GM10248 (cell line): Measurements from ENCODE around the gene WDR5.

Experiments
- CTCF ChIA-PET: fragments of 300-600 bp; sonication (Branson Sonifier 250); formaldehyde crosslinking; extraction: SDS; loops from one replicate; lab custom pipeline; 2021; ENCODE audit warnings: antibody characterized with exemption; lab: Yijun Ruan, JAX
- POLR2A ChIA-PET: fragments of 350-650 bp; sonication (Branson Sonifier 250); formaldehyde crosslinking; extraction: SDS; loops from one replicate; lab custom pipeline; 2020; ENCODE audit warnings: antibody characterized with exemption; lab: Yijun Ruan, JAX
- DNase-seq: peaks from one replicate; pipeline ENCODE4 v3.0.0; 2012; ENCODE audit errors: extremely low spot score
- TF ChIP-seq, protein P1 (sequence below): IDR thresholded peaks from 2 replicates; pipeline ENCODE4 v1.5.1; 2012; ENCODE audit warnings: mild to moderate bottlenecking, low read depth; ENCODE audit errors: extremely low read depth, missing control alignments, control extremely low read depth

WDR5 gene

GRCh38 chr9:134182554-134183085 lies 46.7 kb downstream of the WDR5 start:
- POLR2A ChIA-PET, result no interaction called here
- no peak for DNase-seq
- TF ChIP-seq, protein P1, sequence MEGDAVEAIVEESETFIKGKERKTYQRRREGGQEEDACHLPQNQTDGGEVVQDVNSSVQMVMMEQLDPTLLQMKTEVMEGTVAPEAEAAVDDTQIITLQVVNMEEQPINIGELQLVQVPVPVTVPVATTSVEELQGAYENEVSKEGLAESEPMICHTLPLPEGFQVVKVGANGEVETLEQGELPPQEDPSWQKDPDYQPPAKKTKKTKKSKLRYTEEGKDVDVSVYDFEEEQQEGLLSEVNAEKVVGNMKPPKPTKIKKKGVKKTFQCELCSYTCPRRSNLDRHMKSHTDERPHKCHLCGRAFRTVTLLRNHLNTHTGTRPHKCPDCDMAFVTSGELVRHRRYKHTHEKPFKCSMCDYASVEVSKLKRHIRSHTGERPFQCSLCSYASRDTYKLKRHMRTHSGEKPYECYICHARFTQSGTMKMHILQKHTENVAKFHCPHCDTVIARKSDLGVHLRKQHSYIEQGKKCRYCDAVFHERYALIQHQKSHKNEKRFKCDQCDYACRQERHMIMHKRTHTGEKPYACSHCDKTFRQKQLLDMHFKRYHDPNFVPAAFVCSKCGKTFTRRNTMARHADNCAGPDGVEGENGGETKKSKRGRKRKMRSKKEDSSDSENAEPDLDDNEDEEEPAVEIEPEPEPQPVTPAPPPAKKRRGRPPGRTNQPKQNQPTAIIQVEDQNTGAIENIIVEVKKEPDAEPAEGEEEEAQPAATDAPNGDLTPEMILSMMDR, result no peak

DNA sequence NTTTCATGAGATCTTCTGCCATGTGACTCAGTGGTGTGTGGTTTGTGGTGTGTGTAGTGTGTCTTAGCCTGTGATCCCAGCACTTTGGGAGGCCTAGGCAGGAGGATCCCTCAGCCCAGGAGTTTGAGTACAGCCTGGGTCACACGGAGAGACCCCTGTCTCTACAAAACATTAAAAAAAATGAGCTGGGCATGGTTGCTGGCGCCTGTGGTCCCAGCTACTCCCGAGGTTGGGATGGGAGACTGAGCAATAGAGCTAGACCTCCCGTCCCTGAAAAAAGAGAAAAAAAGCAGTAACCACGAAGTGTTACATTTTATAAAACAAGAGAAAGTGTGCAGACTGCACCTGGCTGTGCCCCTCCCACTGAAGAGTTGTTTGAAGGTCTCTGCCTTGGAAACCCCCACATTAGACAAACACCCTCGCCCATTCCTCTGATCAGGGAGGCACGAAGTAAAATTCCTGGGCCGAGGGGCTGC lies 49.7 kb downstream of the WDR5 start:
- TF ChIP-seq, protein P1, result no peak
- CTCF ChIA-PET, result interaction anchor here (1.6 kb wide), 2 partner anchors 14 to 16 kb away, joined by 3 to 7 read pairs; no protein-coding TSS in a partner anchor
- no peak for DNase-seq
- POLR2A ChIA-PET, result interaction anchor here (1.0 kb wide), 1 partner anchor 207 kb away, joined by 3 read pairs; no protein-coding TSS in a partner anchor

More at GRCh38 chr9:134182554-134183085, 46.7 kb downstream of the WDR5 start:
- CTCF ChIA-PET, result interaction anchor here (4.4 kb wide), 1 partner anchor 12 kb away, joined by 25 read pairs; no protein-coding TSS in a partner anchor

GRCh38 chr9:134186471-134187109 lies 50.7 kb downstream of the WDR5 start:
- CTCF ChIA-PET, result interaction anchor here (1.6 kb wide), 2 partner anchors 15 to 17 kb away, joined by 3 to 7 read pairs; no protein-coding TSS in a partner anchor
- POLR2A ChIA-PET, result no interaction called here
- TF ChIP-seq, protein P1, result no peak
- DNase-seq, result no peak

DNA sequence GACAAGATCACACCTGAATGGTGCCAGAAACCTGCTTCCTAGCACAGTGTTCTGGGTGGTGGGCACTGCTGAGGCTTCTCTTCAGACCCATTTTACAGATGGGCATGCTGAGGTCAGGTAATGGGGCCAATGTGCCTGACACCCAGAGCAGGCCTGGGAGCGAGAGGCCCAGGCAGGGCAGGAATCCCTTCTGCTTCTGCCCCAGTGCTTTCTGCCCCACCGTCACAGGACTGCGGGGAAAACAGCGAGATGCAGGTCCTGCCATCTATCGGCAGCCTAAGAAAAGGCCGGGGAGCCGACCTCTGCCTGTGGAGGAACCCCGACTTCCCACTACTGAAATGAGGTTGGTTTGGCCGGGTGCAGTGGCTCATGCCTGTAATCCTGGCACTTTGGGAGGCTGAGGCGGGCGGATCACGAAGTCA lies 51.2 kb downstream of the WDR5 start:
- ChIA-PET CTCF (interaction anchor here (1.6 kb wide), 2 partner anchors 16 to 17 kb away, joined by 3 to 7 read pairs; no protein-coding TSS in a partner anchor), POLR2A (no interaction called here)
- DNase-seq, result no peak

DNA sequence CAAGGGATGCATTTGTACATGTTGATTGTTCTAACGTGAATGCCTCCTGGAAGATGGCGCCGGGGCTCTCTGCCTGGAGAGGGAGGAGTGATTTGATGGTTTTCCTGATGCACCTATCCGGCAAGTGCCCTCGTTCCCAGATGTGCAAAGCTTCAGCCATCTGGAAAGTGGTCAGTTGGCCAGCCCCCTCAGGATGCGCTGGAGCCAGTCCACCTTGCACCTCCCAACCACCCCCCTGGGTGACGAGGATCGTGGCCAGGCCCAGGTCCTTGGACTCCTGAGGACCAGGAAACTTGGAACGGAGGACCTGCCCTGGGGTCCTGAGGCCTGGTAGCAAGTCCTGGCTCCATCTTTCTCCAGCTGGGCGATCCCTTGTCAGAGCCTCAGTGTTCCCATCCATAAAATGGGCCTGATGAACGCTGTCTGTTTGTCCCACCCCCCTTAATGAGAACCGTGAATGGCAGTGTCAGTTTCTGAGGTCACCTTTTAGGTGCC lies 52.1 kb downstream of the WDR5 start:
- no peak for DNase-seq
- TF ChIP-seq, protein P1, result no peak
- ChIA-PET POLR2A (no interaction called here), CTCF (interaction anchor here (1.2 kb wide), 1 partner anchor 17 kb away, joined by 3 read pairs; no protein-coding TSS in a partner anchor)

More for the DNA sequence above, 51.2 kb downstream of the WDR5 start:
- TF ChIP-seq, protein P1, result no peak

GRCh38 chr9:134188386-134189144 lies 52.7 kb downstream of the WDR5 start:
- TF ChIP-seq, protein P1, result no peak
- DNase-seq, result no peak
- CTCF ChIA-PET, result interaction anchor here (1.2 kb wide), 1 partner anchor 18 kb away, joined by 3 read pairs; no protein-coding TSS in a partner anchor
- POLR2A ChIA-PET, result no interaction called here
